SU-DHL-6 (cell line): Measurements from ENCODE around the gene FXYD5.

Experiments used
- H2AFZ ChIP-seq: fragments of 200-600 bp; sonication (generic); 2 replicates; pipeline ENCODE4 v1.6.1; 2014; ENCODE audit warnings: low read depth, mild to moderate bottlenecking, moderate library complexity, mixed read lengths, antibody characterized with exemption, low read length; ENCODE audit not compliant: severe bottlenecking
- H3F3A ChIP-seq: fragments of 200-600 bp; shearing (Covaris generic); 2 replicates; pipeline ENCODE4 v1.6.0; 2016; ENCODE audit warnings: antibody characterized with exemption, mild to moderate bottlenecking; ENCODE audit not compliant: insufficient read depth
- H3K27ac ChIP-seq: fragments of 200-600 bp; sonication (generic); 2 replicates; pipeline ENCODE4 v1.5.1; 2016; ENCODE audit warnings: low read depth, mild to moderate bottlenecking, low read length, moderate library complexity, mixed read lengths
- H3K27me3 ChIP-seq: fragments of 200-600 bp; sonication (generic), shearing (Covaris generic); 2 replicates; pipeline ENCODE4 v1.6.0; 2014; ENCODE audit warnings: mild to moderate bottlenecking, low read length
- H3K36me3 ChIP-seq: fragments of 200-600 bp; sonication (generic); 2 replicates; pipeline ENCODE4 v1.6.1; 2014; ENCODE audit warnings: mild to moderate bottlenecking, low read length, mixed read lengths
- H3K4me2 ChIP-seq: fragments of 300-600, 200-600 bp; shearing (Covaris generic), sonication (generic); 2 replicates; pipeline ENCODE4 v1.6.0; 2014; ENCODE audit warnings: low read length, low read depth, mild to moderate bottlenecking; ENCODE audit not compliant: poor library complexity, severe bottlenecking
- H3K4me3 ChIP-seq: fragments of 200-600 bp; sonication (generic); 2 replicates; pipeline ENCODE4 v1.5.1; 2014; ENCODE audit warnings: antibody characterized with exemption, low read length, mild to moderate bottlenecking, mixed read lengths; ENCODE audit not compliant: insufficient read depth, poor library complexity, severe bottlenecking
- H3K79me2 ChIP-seq: fragments of 200-600 bp; sonication (generic); 2 replicates; pipeline ENCODE4 v1.6.1; 2014; ENCODE audit warnings: mild to moderate bottlenecking, low read length, moderate library complexity; ENCODE audit not compliant: insufficient read depth
- H3K9ac ChIP-seq: fragments of 200-600 bp; sonication (generic); 2 replicates; pipeline ENCODE4 v1.7.0; 2014; ENCODE audit warnings: mild to moderate bottlenecking, low read length
- H3K9me2 ChIP-seq: fragments of 200-600 bp; sonication (generic); replicated peaks from 2 replicates; pipeline ENCODE4 v1.6.1; 2014; ENCODE audit warnings: low read length; ENCODE audit not compliant: insufficient read depth
- H3K9me3 ChIP-seq: fragments of 200-600 bp; sonication (generic); 2 replicates; pipeline ENCODE4 v1.6.1; 2014; ENCODE audit warnings: low read length, mixed read lengths; ENCODE audit not compliant: insufficient read depth
- H4K20me1 ChIP-seq: fragments of 200-600 bp; sonication (generic); 2 replicates; pipeline ENCODE4 v1.6.1; 2014; ENCODE audit warnings: low read depth, mild to moderate bottlenecking, antibody characterized with exemption, low read length, moderate library complexity, mixed read lengths
- EZH2phosphoT487 ChIP-seq: fragments of 200-600 bp; sonication (generic), shearing (Covaris generic); conservative IDR thresholded peaks from 2 replicates; pipeline ENCODE4 v1.6.1; 2018; ENCODE audit warnings: mild to moderate bottlenecking, antibody characterized with exemption, low read length, moderate library complexity, mixed read lengths
- TF ChIP-seq, protein P1 (sequence below): fragments of 200-600 bp; sonication (generic); IDR thresholded peaks from one replicate; pipeline ENCODE4 v1.5.1; 2017; ENCODE audit warnings: antibody characterized with exemption, mild to moderate bottlenecking, low read length, moderate library complexity; ENCODE audit not compliant: insufficient read depth, poor library complexity, severe bottlenecking

Gene FXYD5

DNA sequence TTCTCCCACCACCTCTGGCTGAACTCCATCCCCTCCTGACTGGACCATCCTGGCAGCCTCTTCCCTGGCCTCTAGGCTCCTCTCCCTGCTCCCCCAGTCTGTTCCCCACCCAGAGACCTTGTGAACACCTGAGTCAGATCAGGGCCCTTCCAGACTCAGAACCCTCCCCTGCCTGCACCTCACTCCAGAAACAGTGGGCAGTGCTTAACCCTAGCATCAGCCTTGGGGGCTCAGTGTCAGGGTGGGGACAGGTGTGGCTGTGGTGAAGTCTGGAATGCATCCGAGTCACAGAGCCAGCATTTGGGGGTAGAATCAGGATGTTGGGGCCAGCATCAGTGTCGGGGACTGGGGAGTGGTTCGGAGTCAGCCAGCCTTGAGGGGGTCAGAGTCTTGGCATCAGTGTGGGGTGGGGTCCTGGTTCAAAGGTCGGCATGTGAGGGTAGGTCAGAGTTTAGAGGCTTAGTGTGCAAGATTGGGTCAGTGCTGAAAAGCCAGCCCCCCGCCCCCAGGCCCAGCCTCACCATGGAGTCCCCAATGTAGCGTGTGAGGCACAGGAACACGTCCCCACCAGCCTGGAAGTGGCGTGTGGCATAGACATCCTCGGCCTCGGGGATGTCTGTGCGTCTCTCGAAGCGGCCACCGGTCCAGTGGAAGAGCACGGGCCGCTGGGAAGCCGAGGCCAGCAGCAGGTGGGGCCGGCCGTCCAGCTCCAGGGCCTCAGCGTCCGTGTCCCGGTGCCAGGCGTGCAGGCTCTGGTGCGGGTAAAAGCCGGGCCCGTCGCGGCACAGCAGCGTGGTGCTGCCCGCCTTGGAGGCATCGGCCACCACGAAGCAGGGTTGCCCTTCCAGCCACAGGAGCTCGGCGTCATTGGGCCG is 28.5 kb upstream of the FXYD5 start:
- Histone ChIP-seq H4K20me1 (no peaks in the 10 kb centered on the region), H3K79me2 (no peaks in the 10 kb centered on the region), H3K4me2 (no peak overlapping the region), H3K4me3 (no peak overlapping the region), H2AFZ (no peak overlapping the region), H3K27ac (no peak overlapping the region), H3K27me3 (no peaks in the 10 kb centered on the region), H3K36me3 (no peaks in the 10 kb centered on the region), H3F3A (no peaks in the 10 kb centered on the region), H3K9me2 (no peaks in the 10 kb centered on the region), H3K9me3 (no peaks in the 10 kb centered on the region), H3K9ac (no peak overlapping the region)
- TF ChIP-seq EZH2phosphoT487, result no peak
- TF ChIP-seq, protein P1, sequence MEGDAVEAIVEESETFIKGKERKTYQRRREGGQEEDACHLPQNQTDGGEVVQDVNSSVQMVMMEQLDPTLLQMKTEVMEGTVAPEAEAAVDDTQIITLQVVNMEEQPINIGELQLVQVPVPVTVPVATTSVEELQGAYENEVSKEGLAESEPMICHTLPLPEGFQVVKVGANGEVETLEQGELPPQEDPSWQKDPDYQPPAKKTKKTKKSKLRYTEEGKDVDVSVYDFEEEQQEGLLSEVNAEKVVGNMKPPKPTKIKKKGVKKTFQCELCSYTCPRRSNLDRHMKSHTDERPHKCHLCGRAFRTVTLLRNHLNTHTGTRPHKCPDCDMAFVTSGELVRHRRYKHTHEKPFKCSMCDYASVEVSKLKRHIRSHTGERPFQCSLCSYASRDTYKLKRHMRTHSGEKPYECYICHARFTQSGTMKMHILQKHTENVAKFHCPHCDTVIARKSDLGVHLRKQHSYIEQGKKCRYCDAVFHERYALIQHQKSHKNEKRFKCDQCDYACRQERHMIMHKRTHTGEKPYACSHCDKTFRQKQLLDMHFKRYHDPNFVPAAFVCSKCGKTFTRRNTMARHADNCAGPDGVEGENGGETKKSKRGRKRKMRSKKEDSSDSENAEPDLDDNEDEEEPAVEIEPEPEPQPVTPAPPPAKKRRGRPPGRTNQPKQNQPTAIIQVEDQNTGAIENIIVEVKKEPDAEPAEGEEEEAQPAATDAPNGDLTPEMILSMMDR, result no peak

DNA sequence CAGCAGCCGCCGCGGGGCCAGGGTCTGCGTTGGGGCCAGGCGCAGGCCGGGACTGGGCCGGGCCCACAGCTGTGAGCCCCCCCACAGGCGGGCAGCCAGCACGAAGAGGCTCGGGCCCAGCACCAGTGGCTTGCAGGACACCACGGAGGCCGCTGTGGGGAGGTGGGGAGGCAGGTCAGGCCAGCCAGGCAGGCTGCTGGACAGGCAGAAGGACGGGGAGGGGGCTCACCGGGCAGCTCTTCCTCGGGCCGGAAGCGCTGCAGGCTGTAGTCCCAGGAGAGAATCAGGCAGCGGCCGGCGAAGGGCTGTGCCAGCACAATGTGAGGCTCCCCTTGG is 27.9 kb upstream of the FXYD5 start:
- H3K9ac ChIP-seq, result no peak overlapping the region

DNA sequence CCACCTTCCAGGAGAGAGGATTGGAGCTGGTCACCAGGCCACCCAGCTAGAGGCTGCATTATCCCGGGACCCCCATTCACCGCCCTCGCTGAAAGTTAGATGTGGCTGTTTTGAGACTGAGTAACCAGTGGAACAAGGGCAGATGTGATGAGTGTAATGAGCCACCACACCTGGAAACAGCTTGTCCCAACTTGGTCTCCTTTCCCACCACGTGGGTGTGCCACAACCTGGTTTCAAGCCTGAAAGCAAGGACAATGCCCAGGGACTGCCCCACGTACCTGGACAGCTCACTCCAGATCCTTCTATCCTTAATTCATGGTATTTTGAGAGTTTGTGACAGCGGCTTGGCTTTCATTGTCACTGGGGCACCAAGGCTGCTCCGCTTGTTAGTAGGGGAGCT is 26.7 kb upstream of the FXYD5 start:
- Histone ChIP-seq H4K20me1 (no peaks in the 10 kb centered on the region), H3K4me3 (no peak overlapping the region), H3K27ac (no peak overlapping the region), H2AFZ (no peak overlapping the region), H3K36me3 (no peaks in the 10 kb centered on the region), H3K9me2 (no peaks in the 10 kb centered on the region), H3K4me2 (no peak overlapping the region), H3F3A (no peaks in the 10 kb centered on the region), H3K9ac (no peak overlapping the region), H3K79me2 (no peaks in the 10 kb centered on the region), H3K9me3 (no peaks in the 10 kb centered on the region), H3K27me3 (no peaks in the 10 kb centered on the region)
- TF ChIP-seq, protein P1, result no peak
- no peak for TF ChIP-seq EZH2phosphoT487

More for the DNA sequence above, 27.9 kb upstream of the FXYD5 start:
- H3F3A ChIP-seq, result no peaks in the 10 kb centered on the region
- H3K4me3 ChIP-seq, result no peak overlapping the region
- no peaks in the 10 kb centered on the region for H3K79me2 ChIP-seq
- no peak overlapping the region for H2AFZ ChIP-seq
- H3K4me2 ChIP-seq, result no peak overlapping the region
- H3K27me3 ChIP-seq, result no peaks in the 10 kb centered on the region
- no peaks in the 10 kb centered on the region for H4K20me1 ChIP-seq
- no peak overlapping the region for H3K27ac ChIP-seq
- no peaks in the 10 kb centered on the region for H3K9me2 ChIP-seq
- no peaks in the 10 kb centered on the region for H3K36me3 ChIP-seq
- TF ChIP-seq EZH2phosphoT487, result no peak
- TF ChIP-seq, protein P1, result no peak
- no peaks in the 10 kb centered on the region for H3K9me3 ChIP-seq
